Liver (tissue), 3 donors: Measurements from ENCODE around the gene RAD51B.

Experiments
- CTCF ChIP-seq: fragments of 150-350 bp; IDR thresholded peaks from 2 replicates; pipeline ENCODE4 v1.5.1; 2017; ENCODE audit warnings: improper control_type of control experiment, low read depth, low read length; ENCODE audit not compliant: missing input control
- EGR1 ChIP-seq, 2 donors: IDR thresholded peaks; 2 replicates each; pipeline ENCODE4 v1.6.1; 2016 to 2018; ENCODE audit warnings: antibody characterized with exemption in 2 of 2, low read depth in 2 of 2
- REST ChIP-seq: IDR thresholded peaks from 2 replicates; pipeline ENCODE4 v1.6.1; 2016; ENCODE audit warnings: antibody characterized with exemption, mild to moderate bottlenecking
- SP1 ChIP-seq: IDR thresholded peaks from 2 replicates; pipeline ENCODE4 v1.6.1; 2018; ENCODE audit warnings: antibody characterized with exemption, mild to moderate bottlenecking
- YY1 ChIP-seq: IDR thresholded peaks from 2 replicates; pipeline ENCODE4 v1.6.1; 2016; ENCODE audit warnings: antibody characterized with exemption, mild to moderate bottlenecking
- ZBTB33 ChIP-seq: IDR thresholded peaks from 2 replicates; pipeline ENCODE4 v1.6.1; 2016; ENCODE audit warnings: antibody characterized with exemption
- donor health status: healthy.
- donor health status: healthy.

- TF ChIP-seq ZBTB33 (no peak), CTCF (no peak), REST (peak; percentile 28), YY1 (peak; percentile 39), EGR1 (IDR thresholded peaks at IDR 0.05; ENCODE audit: low read depth in 2 of 2) (no peak), SP1 (peak; percentile 75)
These were observed 410.0 kb downstream of the RAD51B start for GRCh38 chr14:68229423-68230100.
